Measurements from ENCODE around the gene MAP3K12. TPM values are rescaled to one million over a fixed set of nuclear protein-coding genes. Genes with fewer than 3 reads are reported as not detected.

MAP3K12 gene
- total RNA-seq, 2 donors from 2014 or later: 27.9 to 36.8 TPM

DNA sequence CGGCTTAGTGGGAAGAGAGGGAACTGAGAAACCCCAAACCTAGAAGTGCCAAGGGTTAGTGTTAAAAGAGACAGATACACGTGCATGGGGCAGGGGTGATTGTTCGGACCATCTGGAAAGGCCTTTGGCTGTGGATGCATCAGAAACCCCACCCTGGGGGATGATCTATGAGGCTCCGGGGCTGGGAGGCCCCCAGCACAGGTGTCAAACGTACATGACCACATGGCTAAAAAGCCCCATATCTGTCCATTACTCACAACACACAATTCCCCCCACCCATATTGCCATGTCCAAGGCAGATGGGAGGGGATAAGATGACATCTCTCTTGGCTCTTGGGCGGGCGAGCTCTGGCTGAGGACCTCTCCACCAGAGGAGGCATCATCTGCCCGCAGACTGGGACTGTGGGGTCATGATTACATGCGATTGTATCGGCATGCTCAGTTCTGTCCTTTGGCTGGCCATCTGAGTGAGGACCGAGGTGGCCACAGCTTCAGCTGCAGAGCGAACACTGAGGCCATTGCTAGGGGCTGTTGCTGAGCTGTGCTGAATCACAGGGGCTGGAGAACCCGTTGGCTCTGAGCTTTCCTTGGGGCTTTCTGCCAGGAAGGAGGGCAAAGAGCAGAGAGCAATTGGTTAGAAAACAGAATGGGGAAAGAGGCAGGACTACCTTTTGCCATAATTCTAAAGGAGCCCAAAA, 17.6 kb upstream of the MAP3K12 start:
- Histone ChIP-seq H3K9me3 (no peaks in the 10 kb centered on the region), H3K36me3 (peaks cover 77% of the 10 kb centered on the region), H3K4me3 (no peak overlapping the region), H3K4me1 (ENCODE audit: control insufficient read depth in 1 of 2, low read depth in 2 of 2) (peaks cover 0 to 8% of the 10 kb centered on the region in 2 donors), H3K27ac (no peak overlapping the region), H3K27me3 (replicated peaks; ENCODE audit: insufficient read depth) (no peaks in the 10 kb centered on the region)
- DNase-seq (ENCODE audit: low spot score): no peak
- no peak for ATAC-seq (ENCODE audit: insufficient number of reproducible peaks, low FRiP score, low read depth)
- no peak for TF ChIP-seq CTCF (IDR thresholded peaks at IDR 0.05)

DNA sequence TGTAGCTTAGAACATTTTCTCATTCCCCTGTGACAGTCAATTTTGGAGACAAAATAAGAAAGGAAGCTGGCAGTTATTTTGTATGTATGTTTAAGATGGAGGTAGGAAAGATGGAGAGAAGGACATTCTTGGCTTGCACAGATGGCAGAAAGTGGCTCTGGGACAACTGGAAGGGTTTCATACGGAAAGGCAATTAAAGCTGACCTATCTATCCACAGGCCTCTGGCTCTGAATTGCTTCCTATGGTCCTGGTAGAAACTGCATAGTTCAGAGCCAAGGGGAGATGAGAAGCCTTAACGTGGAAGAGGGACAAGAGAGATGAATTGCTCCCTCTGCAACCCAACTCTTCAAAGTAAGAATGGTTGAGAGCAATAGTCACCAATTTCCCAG, 16.0 kb upstream of the MAP3K12 start:
- Histone ChIP-seq H3K4me3 (no peak overlapping the region), H3K27me3 (replicated peaks; ENCODE audit: insufficient read depth) (no peaks in the 10 kb centered on the region), H3K4me1 (ENCODE audit: control insufficient read depth in 1 of 2, low read depth in 2 of 2) (peaks cover 0 to 8% of the 10 kb centered on the region in 2 donors), H3K9me3 (no peaks in the 10 kb centered on the region), H3K36me3 (peaks cover 74% of the 10 kb centered on the region), H3K27ac (no peak overlapping the region)
- DNase-seq (ENCODE audit: low spot score) (no peak), ATAC-seq (ENCODE audit: insufficient number of reproducible peaks, low FRiP score, low read depth) (no peak)
- no peak for TF ChIP-seq CTCF (IDR thresholded peaks at IDR 0.05)

DNA sequence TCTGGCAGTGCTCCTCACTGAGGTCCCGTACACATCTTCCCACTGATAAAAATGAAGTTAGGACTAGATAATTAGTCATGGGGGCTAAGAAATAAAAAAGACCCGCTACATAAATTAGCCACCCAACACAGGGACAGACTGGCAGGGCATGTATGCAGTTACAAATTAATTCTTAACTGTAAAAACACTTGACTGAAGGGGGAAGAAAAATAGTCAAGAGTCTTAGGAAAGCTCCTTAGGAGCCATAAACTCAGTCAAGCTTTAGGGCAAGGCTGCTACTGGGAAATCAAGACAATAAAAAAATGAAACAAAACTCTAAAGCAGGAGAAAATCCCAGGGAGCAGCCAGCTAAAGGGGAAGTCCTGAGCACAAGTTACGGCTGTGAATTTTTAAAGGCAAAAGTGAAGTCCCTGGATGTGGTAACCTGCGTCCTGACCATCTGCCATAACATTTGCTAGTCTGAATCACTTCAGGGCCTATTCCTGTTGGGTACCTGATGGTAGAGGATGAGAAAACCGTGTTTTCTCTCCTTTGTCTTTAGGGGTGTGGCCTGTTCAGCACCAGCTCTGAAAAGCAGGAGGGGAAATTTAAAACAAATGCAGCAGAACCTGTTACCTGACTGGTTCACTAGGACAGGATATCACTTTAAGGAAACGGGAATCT, 15.5 kb upstream of the MAP3K12 start:
- Histone ChIP-seq H3K4me3 (no peak overlapping the region), H3K27ac (no peak overlapping the region), H3K36me3 (peaks cover 69% of the 10 kb centered on the region), H3K27me3 (replicated peaks; ENCODE audit: insufficient read depth) (no peaks in the 10 kb centered on the region), H3K4me1 (ENCODE audit: control insufficient read depth in 1 of 2, low read depth in 2 of 2) (peaks cover 0 to 8% of the 10 kb centered on the region in 2 donors), H3K9me3 (no peaks in the 10 kb centered on the region)
- DNase-seq (ENCODE audit: low spot score) (no peak), ATAC-seq (ENCODE audit: insufficient number of reproducible peaks, low FRiP score, low read depth) (no peak)
- no peak for TF ChIP-seq CTCF (IDR thresholded peaks at IDR 0.05)

DNA sequence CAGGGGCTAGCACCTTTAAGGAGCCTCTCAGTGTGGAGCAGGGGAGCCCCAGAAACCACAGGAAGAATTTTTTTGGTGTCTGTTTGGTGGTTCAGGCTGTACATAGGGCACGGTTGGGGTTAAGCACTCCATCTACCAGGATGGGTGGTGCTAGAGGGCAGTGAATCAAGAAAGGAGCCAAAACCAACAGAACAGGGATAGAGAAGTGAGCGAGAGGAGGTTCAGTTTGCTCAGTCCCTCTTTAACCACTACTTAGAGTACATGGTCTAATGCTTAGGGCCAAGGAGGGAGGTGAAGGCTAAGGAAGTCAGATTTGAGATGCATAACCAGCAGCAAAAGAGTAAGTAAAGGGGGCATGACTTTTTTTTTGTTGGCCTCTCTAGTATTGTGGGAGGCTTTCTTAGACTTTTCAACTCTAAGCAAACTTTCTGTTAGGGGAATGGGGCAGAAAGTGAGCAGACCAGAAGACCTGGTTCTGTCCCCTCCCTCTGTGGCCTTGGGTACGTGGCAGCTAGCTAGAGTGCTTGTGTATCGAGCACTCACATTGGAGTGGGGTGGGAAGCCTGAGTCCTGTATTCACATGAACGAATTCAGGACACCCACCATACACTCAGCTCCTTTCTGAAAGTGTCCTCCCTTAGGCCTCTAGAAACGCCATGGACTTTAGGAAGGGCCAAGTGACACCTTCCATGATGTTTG, 14.6 kb upstream of the MAP3K12 start:
- Histone ChIP-seq H3K36me3 (peaks cover 67% of the 10 kb centered on the region), H3K27ac (peak overlapping the region in 1 of 2 donors; percentile 15), H3K27me3 (replicated peaks; ENCODE audit: insufficient read depth) (no peaks in the 10 kb centered on the region), H3K4me1 (ENCODE audit: control insufficient read depth in 1 of 2, low read depth in 2 of 2) (peaks cover 0 to 8% of the 10 kb centered on the region in 2 donors), H3K9me3 (no peaks in the 10 kb centered on the region), H3K4me3 (no peak overlapping the region)
- TF ChIP-seq CTCF (IDR thresholded peaks at IDR 0.05): no peak
- ATAC-seq (ENCODE audit: insufficient number of reproducible peaks, low FRiP score, low read depth): no peak
- DNase-seq (ENCODE audit: low spot score): no peak

DNA sequence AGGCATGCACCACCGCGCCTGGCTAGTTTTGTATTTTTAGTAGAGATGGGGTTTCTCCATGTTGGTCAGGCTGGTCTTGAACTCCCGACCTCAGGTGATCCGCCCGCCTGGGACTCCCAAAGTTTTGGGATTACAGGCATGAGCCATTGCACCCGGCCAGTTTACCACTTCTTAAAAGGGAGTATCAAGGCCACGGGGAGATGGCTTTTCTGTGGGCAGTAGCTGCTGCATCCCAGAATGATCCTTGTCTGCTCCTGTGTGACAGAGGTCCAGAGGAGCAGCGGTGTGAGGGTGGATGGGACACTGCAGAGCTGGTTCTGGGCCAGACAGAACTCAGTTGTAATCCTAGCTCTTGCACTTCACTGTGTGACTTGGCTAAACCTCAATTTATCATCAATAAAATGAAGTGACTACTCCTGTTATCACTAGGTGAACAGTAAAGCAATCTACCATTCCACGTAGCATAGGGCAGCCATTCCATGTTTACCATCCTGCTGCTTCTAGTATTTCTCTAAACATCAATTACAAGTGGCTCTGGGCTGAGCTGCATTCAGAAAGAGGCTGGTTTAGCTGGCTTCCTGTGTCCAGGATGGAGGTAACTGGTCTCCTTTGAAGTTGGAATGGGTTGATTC, 11.0 kb upstream of the MAP3K12 start:
- DNase-seq (ENCODE audit: low spot score) (no peak), ATAC-seq (ENCODE audit: insufficient number of reproducible peaks, low FRiP score, low read depth) (no peak)
- no peak overlapping the region for H3K4me3 ChIP-seq
- no peaks in the 10 kb centered on the region for H3K27me3 ChIP-seq (replicated peaks; ENCODE audit: insufficient read depth)
- peaks cover 37% of the 10 kb centered on the region for H3K36me3 ChIP-seq
- peaks cover 14 to 44% of the 10 kb centered on the region in 2 donors for H3K4me1 ChIP-seq (ENCODE audit: control insufficient read depth in 1 of 2, low read depth in 2 of 2)
- H3K9me3 ChIP-seq: no peaks in the 10 kb centered on the region
- TF ChIP-seq CTCF (IDR thresholded peaks at IDR 0.05): no peak
- H3K27ac ChIP-seq: no peak overlapping the region

Data from thoracic aorta (tissue), 2 donors.